ENCODE measurements around the gene CPSF3.

Gene CPSF3

GRCh38 chr2:9380702-9381628, 42.5 kb upstream of the CPSF3 start:
- TF ChIP-seq, protein P1, sequence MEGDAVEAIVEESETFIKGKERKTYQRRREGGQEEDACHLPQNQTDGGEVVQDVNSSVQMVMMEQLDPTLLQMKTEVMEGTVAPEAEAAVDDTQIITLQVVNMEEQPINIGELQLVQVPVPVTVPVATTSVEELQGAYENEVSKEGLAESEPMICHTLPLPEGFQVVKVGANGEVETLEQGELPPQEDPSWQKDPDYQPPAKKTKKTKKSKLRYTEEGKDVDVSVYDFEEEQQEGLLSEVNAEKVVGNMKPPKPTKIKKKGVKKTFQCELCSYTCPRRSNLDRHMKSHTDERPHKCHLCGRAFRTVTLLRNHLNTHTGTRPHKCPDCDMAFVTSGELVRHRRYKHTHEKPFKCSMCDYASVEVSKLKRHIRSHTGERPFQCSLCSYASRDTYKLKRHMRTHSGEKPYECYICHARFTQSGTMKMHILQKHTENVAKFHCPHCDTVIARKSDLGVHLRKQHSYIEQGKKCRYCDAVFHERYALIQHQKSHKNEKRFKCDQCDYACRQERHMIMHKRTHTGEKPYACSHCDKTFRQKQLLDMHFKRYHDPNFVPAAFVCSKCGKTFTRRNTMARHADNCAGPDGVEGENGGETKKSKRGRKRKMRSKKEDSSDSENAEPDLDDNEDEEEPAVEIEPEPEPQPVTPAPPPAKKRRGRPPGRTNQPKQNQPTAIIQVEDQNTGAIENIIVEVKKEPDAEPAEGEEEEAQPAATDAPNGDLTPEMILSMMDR (IDR thresholded peaks at IDR 0.05; ENCODE audit: low read depth, low read length) = no peak
- peak; percentile 89 for DNase-seq (ENCODE audit: extremely low read depth, low read depth)

- DNase-seq (ENCODE audit: extremely low read depth, low read depth) = no peak
- TF ChIP-seq, protein P1 (IDR thresholded peaks at IDR 0.05; ENCODE audit: low read depth, low read length) = no peak
Observed at GRCh38 chr2:9382604-9383235, 40.7 kb upstream of the CPSF3 start.

GRCh38 chr2:9384521-9384920, 38.9 kb upstream of the CPSF3 start:
- TF ChIP-seq, protein P1 (IDR thresholded peaks at IDR 0.05; ENCODE audit: low read depth, low read length) = no peak
- DNase-seq (ENCODE audit: extremely low read depth, low read depth) = no peak

DNA sequence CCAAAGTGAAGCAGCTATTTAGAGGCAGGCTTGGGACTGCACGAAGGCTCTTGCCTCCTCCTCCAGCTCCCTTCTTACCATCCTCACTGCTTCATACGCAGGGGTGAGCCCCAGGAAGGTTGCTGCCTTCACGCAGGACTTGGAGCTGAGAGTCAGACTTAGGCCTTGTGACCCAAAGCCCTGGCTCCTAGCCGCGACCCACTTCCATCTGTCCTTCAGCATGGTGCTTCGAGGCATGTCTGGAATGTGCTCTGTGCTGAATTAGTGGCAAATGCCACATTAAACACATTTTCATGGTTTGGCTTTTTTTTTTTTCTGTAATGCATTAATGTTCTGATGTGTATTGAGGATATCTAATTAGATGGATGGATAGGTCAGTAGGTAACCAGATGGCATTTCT, 37.6 kb upstream of the CPSF3 start:
- TF ChIP-seq, protein P1 (IDR thresholded peaks at IDR 0.05; ENCODE audit: low read depth, low read length) = no peak
- no peak for DNase-seq (ENCODE audit: extremely low read depth, low read depth)

DNA sequence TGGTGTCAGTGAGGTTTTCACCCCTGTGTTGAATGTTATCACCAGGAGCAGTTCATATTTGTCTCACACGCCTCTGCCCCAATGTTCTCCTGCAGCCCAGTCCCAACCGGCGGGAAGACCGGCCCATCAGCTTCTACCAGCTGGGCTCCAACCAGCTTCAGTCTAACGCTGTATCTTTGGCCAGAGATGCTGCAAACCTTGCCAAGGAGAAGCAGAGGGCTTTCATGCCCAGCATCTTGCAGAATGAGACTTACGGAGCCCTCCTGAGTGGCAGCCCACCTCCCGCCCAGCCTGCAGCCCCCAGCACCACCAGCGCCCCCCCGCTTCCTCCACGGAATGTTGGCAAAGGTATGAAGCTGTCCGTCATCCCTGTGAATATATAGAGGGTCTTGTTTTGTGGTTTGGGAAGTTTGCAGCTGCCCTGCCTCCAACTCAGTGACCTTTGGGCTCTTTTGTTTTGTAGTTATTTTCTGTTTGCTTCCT, 35.2 kb upstream of the CPSF3 start:
- TF ChIP-seq, protein P1 (IDR thresholded peaks at IDR 0.05; ENCODE audit: low read depth, low read length) = no peak
- no peak for DNase-seq (ENCODE audit: extremely low read depth, low read depth)

GRCh38 chr2:9388950-9389911, 34.2 kb upstream of the CPSF3 start:
- TF ChIP-seq, protein P1 (IDR thresholded peaks at IDR 0.05; ENCODE audit: low read depth, low read length) = no peak
- no peak for DNase-seq (ENCODE audit: extremely low read depth, low read depth)
